Gastroesophageal sphincter (tissue), 3 donors: ENCODE results near the gene PCSK2.

Source experiments
- CTCF ChIP-seq, 4 experiments: fragments of 200-600 bp in 2 of 4; fragments of 450-650 bp in 2 of 4; sonication (generic) in 1 of 4; IDR thresholded peaks; one replicate each; pipeline ENCODE4 v1.5.1; 2017 to 2019; ENCODE audit warnings: antibody characterized with exemption in 4 of 4, mild to moderate bottlenecking in 2 of 4, moderate library complexity in 2 of 4
- EP300 ChIP-seq: sonication (generic); formaldehyde crosslinking; IDR thresholded peaks from one replicate; pipeline ENCODE4 v1.6.1; 2017; ENCODE audit warnings: antibody characterized with exemption, mild to moderate bottlenecking
- POLR2A ChIP-seq, 2 donors: fragments of 450-650 bp; IDR thresholded peaks; one replicate each; pipeline ENCODE4 v1.6.1; 2017; ENCODE audit warnings: antibody characterized with exemption in 2 of 2, mild to moderate bottlenecking in 2 of 2, moderate library complexity in 1 of 2
- POLR2AphosphoS5 ChIP-seq: sonication (generic); formaldehyde crosslinking; IDR thresholded peaks from one replicate; pipeline ENCODE4 v1.6.1; 2017; ENCODE audit warnings: antibody characterized with exemption

GRCh38 chr20:17439616-17440296 lies 212.9 kb downstream of the PCSK2 start:
- no peak for TF ChIP-seq CTCF (IDR thresholded peaks at IDR 0.05)
- TF ChIP-seq EP300 = no peak
- no peak for TF ChIP-seq POLR2AphosphoS5
- no peak for TF ChIP-seq POLR2A (IDR thresholded peaks at IDR 0.05)
